ENCODE data around the gene CHRM1. TPM values are rescaled to one million over a fixed set of nuclear protein-coding genes. Genes with fewer than 3 reads are reported as not detected.

CHRM1 gene
- total RNA-seq, 1 experiment from 2014 or later: not detected

GRCh38 chr11:62919476-62919875, 1.7 kb downstream of the CHRM1 start:
- Histone ChIP-seq H3K36me3 (ENCODE audit: low read depth, low read length) (no peaks in the 10 kb centered on the region), H3K4me1 (ENCODE audit: insufficient read depth, low read length) (no peaks in the 10 kb centered on the region; the same call in 1 of the 2 replicates), H3K27ac (ENCODE audit: low read length) (no peak overlapping the region), H3K4me2 (ENCODE audit: low read length) (no peak overlapping the region), H3K9me2 (replicated peaks; ENCODE audit: low read length) (no peaks in the 10 kb centered on the region), H3K79me2 (ENCODE audit: low read length) (no peaks in the 10 kb centered on the region), H3K9me3 (ENCODE audit: low read length) (no peaks in the 10 kb centered on the region), H3K4me3 (ENCODE audit: low read length) (no peak overlapping the region), H2AFZ (ENCODE audit: low read length) (no peak overlapping the region), H4K20me1 (ENCODE audit: low read length) (no peaks in the 10 kb centered on the region), H3K27me3 (ENCODE audit: low read length) (peaks cover 17% of the 10 kb centered on the region), H3F3A (ENCODE audit: low read length, unreplicated experiment) (no peaks in the 10 kb centered on the region), H3K9ac (ENCODE audit: low read length) (no peak overlapping the region)
- ChIA-PET CTCF (interaction anchor here (1.5 kb wide), 1 partner anchor 11 kb away, joined by 4 read pairs; no protein-coding TSS in a partner anchor), POLR2A (ENCODE audit: unreplicated experiment) (no interaction called here)
- no peak for DNase-seq
- no peak for ATAC-seq
- no TSS peak for BruUV-seq (replicated peaks)
- no peak for TF ChIP-seq EZH2 (IDR thresholded peaks at IDR 0.05; ENCODE audit: low read length, unreplicated experiment)
- no peak for TF ChIP-seq EZH2phosphoT487 (IDR thresholded peaks at IDR 0.05; ENCODE audit: borderline replicate concordance, low read length)
- no peak for TF ChIP-seq CTCF (conservative IDR thresholded peaks at IDR 0.05; ENCODE audit: low read depth, low read length)
- intact Hi-C loops (cut with micrococcal nuclease): no loop called here

- ATAC-seq (no peak), DNase-seq (no peak)
- no peaks in the 10 kb centered on the region for H3K9me3 ChIP-seq (ENCODE audit: low read length)
- no peak for TF ChIP-seq CTCF (conservative IDR thresholded peaks at IDR 0.05; ENCODE audit: low read depth, low read length)
- TF ChIP-seq EZH2 (IDR thresholded peaks at IDR 0.05; ENCODE audit: low read length, unreplicated experiment): no peak
- TF ChIP-seq EZH2phosphoT487 (IDR thresholded peaks at IDR 0.05; ENCODE audit: borderline replicate concordance, low read length): no peak
- no peaks in the 10 kb centered on the region for H4K20me1 ChIP-seq (ENCODE audit: low read length)
- H3K9ac ChIP-seq (ENCODE audit: low read length): no peak overlapping the region
- H3K36me3 ChIP-seq (ENCODE audit: low read depth, low read length): no peaks in the 10 kb centered on the region
- H3K4me3 ChIP-seq (ENCODE audit: low read length): no peak overlapping the region
- H3K79me2 ChIP-seq (ENCODE audit: low read length): no peaks in the 10 kb centered on the region
- H3F3A ChIP-seq (ENCODE audit: low read length, unreplicated experiment): no peaks in the 10 kb centered on the region
- no peak overlapping the region for H3K27ac ChIP-seq (ENCODE audit: low read length)
- POLR2A ChIA-PET (ENCODE audit: unreplicated experiment): no interaction called here
- peaks cover 17% of the 10 kb centered on the region for H3K27me3 ChIP-seq (ENCODE audit: low read length)
- no peak overlapping the region for H2AFZ ChIP-seq (ENCODE audit: low read length)
- CTCF ChIA-PET: interaction anchor here (1.5 kb wide), 1 partner anchor 10 kb away, joined by 4 read pairs; no protein-coding TSS in a partner anchor
- H3K4me1 ChIP-seq (ENCODE audit: insufficient read depth, low read length): no peaks in the 10 kb centered on the region; the same call in 1 of the 2 replicates
- H3K4me2 ChIP-seq (ENCODE audit: low read length): no peak overlapping the region
- no peaks in the 10 kb centered on the region for H3K9me2 ChIP-seq (replicated peaks; ENCODE audit: low read length)
- BruUV-seq (replicated peaks): no TSS peak
- intact Hi-C loops (cut with micrococcal nuclease): no loop called here
Observed at GRCh38 chr11:62918531-62918930, 2.6 kb downstream of the CHRM1 start.

GRCh38 chr11:62917906-62918502, 3.2 kb downstream of the CHRM1 start:
- Histone ChIP-seq H3K27ac (ENCODE audit: low read length) (no peak overlapping the region), H3K9ac (ENCODE audit: low read length) (no peak overlapping the region), H3K4me3 (ENCODE audit: low read length) (no peak overlapping the region), H3K9me2 (replicated peaks; ENCODE audit: low read length) (no peaks in the 10 kb centered on the region), H3K4me2 (ENCODE audit: low read length) (no peak overlapping the region), H3K36me3 (ENCODE audit: low read depth, low read length) (no peaks in the 10 kb centered on the region), H4K20me1 (ENCODE audit: low read length) (no peaks in the 10 kb centered on the region), H3K9me3 (ENCODE audit: low read length) (no peaks in the 10 kb centered on the region), H2AFZ (ENCODE audit: low read length) (no peak overlapping the region), H3K27me3 (ENCODE audit: low read length) (peaks cover 17% of the 10 kb centered on the region), H3K4me1 (ENCODE audit: insufficient read depth, low read length) (no peaks in the 10 kb centered on the region; the same call in 1 of the 2 replicates), H3F3A (ENCODE audit: low read length, unreplicated experiment) (no peaks in the 10 kb centered on the region), H3K79me2 (ENCODE audit: low read length) (no peaks in the 10 kb centered on the region)
- POLR2A ChIA-PET (ENCODE audit: unreplicated experiment): no interaction called here
- no peak for ATAC-seq
- no peak for TF ChIP-seq EZH2 (IDR thresholded peaks at IDR 0.05; ENCODE audit: low read length, unreplicated experiment)
- TF ChIP-seq CTCF (conservative IDR thresholded peaks at IDR 0.05; ENCODE audit: low read depth, low read length): no peak
- no peak for TF ChIP-seq EZH2phosphoT487 (IDR thresholded peaks at IDR 0.05; ENCODE audit: borderline replicate concordance, low read length)
- CTCF ChIA-PET: no interaction called here
- intact Hi-C loops (cut with micrococcal nuclease): no loop called here
- BruUV-seq (replicated peaks): no TSS peak
- no peak for DNase-seq
